ENCODE data around the gene ATP6V0B. TPM values are rescaled to one million over a fixed set of nuclear protein-coding genes. Genes with fewer than 3 reads are reported as not detected.

ATP6V0B gene
- total and polyA plus RNA-seq, 2 of the 4 experiments (the other 2 are of a cell fraction): 72.1 to 169 TPM

DNA sequence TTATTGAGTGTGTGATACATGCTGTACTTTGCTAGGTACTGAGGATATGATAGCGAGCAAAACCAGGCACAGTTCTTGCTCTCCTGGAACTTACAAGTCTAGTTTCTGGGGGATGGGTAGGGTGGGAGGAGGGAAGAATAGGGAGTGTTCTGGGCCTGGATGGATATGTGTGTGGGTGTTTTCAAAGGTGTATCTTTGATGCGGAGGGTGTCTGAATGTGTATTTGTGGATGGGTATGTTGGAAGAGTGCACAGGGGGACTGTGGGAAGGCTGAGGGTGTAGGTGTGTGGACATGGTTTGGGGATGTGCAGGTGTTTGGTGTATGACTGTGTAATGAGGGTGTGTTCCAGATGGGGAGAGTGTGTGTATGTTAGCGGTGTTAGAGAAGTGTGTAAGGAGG, 9.4 kb upstream of the ATP6V0B start:
- Histone ChIP-seq H3K9ac (ENCODE audit: low read depth, low read length) (no peak overlapping the region), H2AK9ac (replicated peaks; ENCODE audit: low read depth, low read length, poor library complexity) (no peak overlapping the region), H4K8ac (ENCODE audit: low read depth in 2 of 2, low read length in 2 of 2) (no peak overlapping the region), H3K23ac (ENCODE audit: low read depth, low read length) (no peak overlapping the region), H2BK20ac (ENCODE audit: low read depth, low read length) (no peak overlapping the region), H3K4ac (ENCODE audit: low read depth, low read length) (no peak overlapping the region), H2AFZ (replicated peaks; ENCODE audit: low read length, poor library complexity) (no peak overlapping the region), H3K14ac (replicated peaks; ENCODE audit: low read depth, low read length) (no peak overlapping the region), H3K9me1 (ENCODE audit: insufficient read depth, low read length) (peaks cover 9% of the 10 kb centered on the region; the same call in 1 of the 2 replicates), H3K27ac (ENCODE audit: insufficient read depth, low read length) (no peak overlapping the region), H2AK5ac (ENCODE audit: low read depth, low read length) (no peak overlapping the region), H3K36me3 (ENCODE audit: control insufficient read depth, insufficient read depth, low read length) (peaks cover 30% of the 10 kb centered on the region), H4K5ac (ENCODE audit: low read depth, low read length) (no peak overlapping the region), H2BK120ac (ENCODE audit: low read depth, low read length) (no peak overlapping the region), H4K20me1 (ENCODE audit: insufficient read depth, low read length) (peaks cover 7% of the 10 kb centered on the region; the same call in 1 of the 2 replicates), H4K91ac (ENCODE audit: insufficient read depth, low read depth, low read length) (no peak overlapping the region), H3K56ac (ENCODE audit: extremely low read depth, insufficient read depth, low read length) (no peak overlapping the region), H3K9me3 (ENCODE audit: control insufficient read depth, insufficient read depth, low read length) (no peaks in the 10 kb centered on the region), H3K4me1 (ENCODE audit: control insufficient read depth, insufficient read depth, low read length) (no peaks in the 10 kb centered on the region), H3K27me3 (ENCODE audit: control insufficient read depth, insufficient read depth, low read length) (no peaks in the 10 kb centered on the region), H2BK15ac (ENCODE audit: low read depth, low read length) (no peak overlapping the region), H2BK5ac (ENCODE audit: low read depth, low read length, poor library complexity, severe bottlenecking) (no peak overlapping the region), H3K18ac (ENCODE audit: low read depth, low read length) (no peak overlapping the region), H3K79me1 (ENCODE audit: low read depth in 1 of 2, low read length in 2 of 2) (peaks cover 4 to 6% of the 10 kb centered on the region in 2 experiments; a peak in 3 of 4 replicates), H3K4me3 (ENCODE audit: insufficient read depth, low read depth, low read length) (no peak overlapping the region), H3K4me2 (ENCODE audit: low read depth, low read length) (no peak overlapping the region)
- ATAC-seq (ENCODE audit: low read depth) (no peak), DNase-seq (no peak)
- no peak for TF ChIP-seq MXI1 (IDR thresholded peaks at IDR 0.05; ENCODE audit: borderline replicate concordance, low read depth, low read length)
- TF ChIP-seq, protein P1, sequence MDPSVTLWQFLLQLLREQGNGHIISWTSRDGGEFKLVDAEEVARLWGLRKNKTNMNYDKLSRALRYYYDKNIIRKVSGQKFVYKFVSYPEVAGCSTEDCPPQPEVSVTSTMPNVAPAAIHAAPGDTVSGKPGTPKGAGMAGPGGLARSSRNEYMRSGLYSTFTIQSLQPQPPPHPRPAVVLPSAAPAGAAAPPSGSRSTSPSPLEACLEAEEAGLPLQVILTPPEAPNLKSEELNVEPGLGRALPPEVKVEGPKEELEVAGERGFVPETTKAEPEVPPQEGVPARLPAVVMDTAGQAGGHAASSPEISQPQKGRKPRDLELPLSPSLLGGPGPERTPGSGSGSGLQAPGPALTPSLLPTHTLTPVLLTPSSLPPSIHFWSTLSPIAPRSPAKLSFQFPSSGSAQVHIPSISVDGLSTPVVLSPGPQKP (IDR thresholded peaks at IDR 0.05; ENCODE audit: borderline replicate concordance, low read depth, low read length): no peak
- TF ChIP-seq, protein P2, sequence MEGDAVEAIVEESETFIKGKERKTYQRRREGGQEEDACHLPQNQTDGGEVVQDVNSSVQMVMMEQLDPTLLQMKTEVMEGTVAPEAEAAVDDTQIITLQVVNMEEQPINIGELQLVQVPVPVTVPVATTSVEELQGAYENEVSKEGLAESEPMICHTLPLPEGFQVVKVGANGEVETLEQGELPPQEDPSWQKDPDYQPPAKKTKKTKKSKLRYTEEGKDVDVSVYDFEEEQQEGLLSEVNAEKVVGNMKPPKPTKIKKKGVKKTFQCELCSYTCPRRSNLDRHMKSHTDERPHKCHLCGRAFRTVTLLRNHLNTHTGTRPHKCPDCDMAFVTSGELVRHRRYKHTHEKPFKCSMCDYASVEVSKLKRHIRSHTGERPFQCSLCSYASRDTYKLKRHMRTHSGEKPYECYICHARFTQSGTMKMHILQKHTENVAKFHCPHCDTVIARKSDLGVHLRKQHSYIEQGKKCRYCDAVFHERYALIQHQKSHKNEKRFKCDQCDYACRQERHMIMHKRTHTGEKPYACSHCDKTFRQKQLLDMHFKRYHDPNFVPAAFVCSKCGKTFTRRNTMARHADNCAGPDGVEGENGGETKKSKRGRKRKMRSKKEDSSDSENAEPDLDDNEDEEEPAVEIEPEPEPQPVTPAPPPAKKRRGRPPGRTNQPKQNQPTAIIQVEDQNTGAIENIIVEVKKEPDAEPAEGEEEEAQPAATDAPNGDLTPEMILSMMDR (conservative IDR thresholded peaks at IDR 0.05; ENCODE audit: low read depth, low read length): no peak
- no peak for TF ChIP-seq CHD1 (IDR thresholded peaks at IDR 0.05; ENCODE audit: low read depth, low read length)
- TF ChIP-seq, protein P3, sequence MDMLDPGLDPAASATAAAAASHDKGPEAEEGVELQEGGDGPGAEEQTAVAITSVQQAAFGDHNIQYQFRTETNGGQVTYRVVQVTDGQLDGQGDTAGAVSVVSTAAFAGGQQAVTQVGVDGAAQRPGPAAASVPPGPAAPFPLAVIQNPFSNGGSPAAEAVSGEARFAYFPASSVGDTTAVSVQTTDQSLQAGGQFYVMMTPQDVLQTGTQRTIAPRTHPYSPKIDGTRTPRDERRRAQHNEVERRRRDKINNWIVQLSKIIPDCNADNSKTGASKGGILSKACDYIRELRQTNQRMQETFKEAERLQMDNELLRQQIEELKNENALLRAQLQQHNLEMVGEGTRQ (IDR thresholded peaks at IDR 0.05; ENCODE audit: low read depth, low read length): no peak
- no peak for TF ChIP-seq MAFK (IDR thresholded peaks at IDR 0.05; ENCODE audit: low read depth, low read length)
- no peak for TF ChIP-seq RAD21 (IDR thresholded peaks at IDR 0.05; ENCODE audit: low read length)
- no peak for TF ChIP-seq RFX5 (IDR thresholded peaks at IDR 0.05; ENCODE audit: low read depth, low read length)
- ChIA-PET POLR2A (ENCODE audit: unreplicated experiment) (no interaction called here), CTCF (no interaction called here)
- WGBS, 2 experiments (ENCODE audit: extremely low coverage in 2 of 2, insufficient read length in 1 of 2): 93% methylated on average over 2 of the region's 3 CpGs; no CpG with 5 or more reads in 1 of the 2 experiments
- dilution Hi-C loops (cut with HindIII; ENCODE audit: low sequenced_read_pairs, unreplicated experiment): no loop called here
- in situ Hi-C loops (cut with MboI; ENCODE audit: low sequenced_read_pairs): loop anchor here (25.0 kb wide), 1 partner anchor 428 kb away; the partner anchor contains the start of gene PTPRF
- intact Hi-C loops (cut with micrococcal nuclease): no loop called here
- no TSS peak for BruUV-seq (replicated peaks)

All from IMR-90 (cell line).